RPMI8226 (cell line): ENCODE data around the gene CA4.

Experiments used
- DNase-seq: peaks from one replicate; pipeline ENCODE4 v3.0.0-alpha.2; 2015

The CA4 gene

DNA sequence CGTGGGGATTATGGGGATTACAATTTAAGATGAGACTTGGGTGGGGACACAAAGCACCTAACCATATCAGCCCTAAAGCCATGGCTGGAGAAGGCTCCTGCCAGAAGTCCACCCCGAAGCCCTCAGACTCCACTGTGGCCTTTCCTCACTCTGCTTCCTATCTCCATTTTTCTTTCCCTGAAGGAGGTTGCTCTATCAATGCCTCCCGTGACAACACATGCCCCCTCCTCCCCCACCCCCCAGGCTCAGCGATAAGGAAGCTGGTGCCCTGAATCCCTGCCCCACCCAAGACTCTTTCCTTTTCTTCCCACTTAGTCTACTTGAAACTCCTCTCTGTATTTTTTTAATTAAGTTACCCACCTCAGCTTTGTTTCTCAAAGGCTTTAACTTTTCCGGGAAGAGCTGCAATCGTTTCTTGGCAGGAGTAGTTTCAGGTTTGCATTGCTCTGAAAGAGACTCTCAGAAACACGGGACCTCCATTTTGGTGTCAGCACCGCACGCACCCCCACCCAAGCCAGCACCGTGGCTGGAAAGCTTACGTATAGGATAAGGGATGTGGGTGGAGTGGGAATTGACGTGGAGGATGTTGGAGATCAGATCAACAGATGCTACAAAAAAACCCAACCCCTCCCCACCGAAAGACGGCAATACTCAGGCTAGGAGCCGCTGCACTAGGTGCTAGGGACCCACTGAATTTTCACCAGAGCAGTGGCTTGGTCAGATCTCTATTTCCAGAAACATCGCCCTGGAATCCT is 15.2 kb upstream of the CA4 start:
- DNase-seq, result no peak

GRCh38 chr17:60135151-60135950 is 14.4 kb upstream of the CA4 start:
- peak; percentile 83 for DNase-seq

DNA sequence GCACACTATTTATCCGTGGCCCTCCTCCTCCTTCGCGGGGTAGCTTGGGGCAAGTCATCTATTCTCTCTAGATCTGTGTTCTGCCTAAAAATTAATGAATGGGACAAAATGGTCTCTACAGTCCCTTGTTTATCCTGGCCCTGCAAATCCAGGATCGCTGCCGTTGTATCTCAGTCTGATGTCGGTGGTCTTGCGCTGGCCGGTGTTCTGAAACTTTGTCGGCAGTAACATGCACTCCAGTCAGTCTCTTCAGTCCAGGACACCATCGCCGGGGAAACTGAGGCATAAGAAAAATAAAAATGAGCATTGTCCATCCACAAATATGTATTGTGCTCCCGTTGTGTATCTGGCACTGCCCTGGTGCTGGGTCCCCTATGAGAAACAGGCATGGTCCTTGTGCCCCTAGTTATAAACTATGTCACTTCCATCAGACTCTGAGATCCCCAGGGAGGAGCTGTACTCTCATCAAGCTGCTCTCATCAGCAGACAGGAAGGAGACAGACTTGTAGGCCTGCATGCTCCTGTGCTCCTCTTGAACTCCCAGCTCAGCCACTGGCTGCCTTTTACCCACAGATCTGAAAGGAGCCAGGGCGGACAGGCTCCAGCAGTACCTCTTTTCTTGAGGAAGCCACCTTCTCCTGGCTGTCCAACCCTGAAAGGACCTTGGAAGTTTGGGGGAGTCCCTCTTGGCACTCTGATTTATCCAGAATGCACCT is 13.7 kb upstream of the CA4 start:
- no peak for DNase-seq

DNA sequence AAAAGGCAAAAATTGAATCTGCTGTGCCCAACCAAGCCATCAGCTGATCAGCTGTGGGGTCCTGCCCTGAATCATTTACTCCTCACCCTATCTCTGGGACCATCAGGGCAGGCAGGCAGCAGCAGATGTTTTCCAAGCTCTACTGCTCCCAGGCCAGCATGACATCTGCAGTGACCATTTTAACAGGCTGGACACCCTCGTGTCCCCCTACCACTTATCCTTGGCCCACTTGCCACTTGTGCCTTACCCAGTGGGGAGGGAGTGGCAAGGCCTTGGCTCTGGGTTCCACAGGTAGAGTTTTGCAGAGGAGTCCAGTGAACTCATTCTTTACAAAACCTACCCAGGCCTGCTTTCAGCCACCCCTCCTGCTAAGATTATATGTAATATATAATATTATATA is 12.0 kb upstream of the CA4 start:
- DNase-seq, result no peak

DNA sequence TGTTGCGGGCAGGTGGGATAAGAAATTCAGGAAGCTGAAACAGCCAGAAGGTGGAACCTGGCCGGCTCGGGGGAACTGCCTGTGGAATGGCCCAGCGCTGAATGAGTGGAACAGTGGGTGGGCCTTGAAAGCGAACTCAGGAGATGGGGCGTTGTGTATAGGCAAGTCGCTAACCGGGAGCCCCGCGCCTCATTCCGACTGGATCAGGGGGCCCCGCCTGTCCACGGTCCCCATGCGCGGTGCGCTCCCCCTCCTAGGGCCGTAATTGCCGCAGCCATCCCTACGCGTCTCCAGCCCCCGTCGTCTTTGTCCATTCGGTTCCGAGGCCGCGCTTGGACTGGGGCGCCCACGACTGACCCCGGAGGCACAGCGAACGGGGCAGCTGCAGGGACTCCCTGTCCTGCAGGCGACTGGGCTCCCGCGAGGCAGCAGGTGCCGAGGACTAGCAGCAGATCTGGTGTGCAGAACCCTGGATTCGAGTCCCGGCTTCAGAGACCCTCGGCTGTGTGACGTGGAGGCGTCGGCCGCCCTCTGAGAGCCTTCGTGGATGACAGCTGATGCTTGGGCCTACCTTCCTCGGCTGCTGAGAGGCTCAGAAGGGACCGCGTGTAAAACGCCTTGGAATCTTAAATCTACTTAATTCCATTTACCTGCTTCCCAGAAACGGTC is 10.9 kb upstream of the CA4 start:
- DNase-seq, result no peak

DNA sequence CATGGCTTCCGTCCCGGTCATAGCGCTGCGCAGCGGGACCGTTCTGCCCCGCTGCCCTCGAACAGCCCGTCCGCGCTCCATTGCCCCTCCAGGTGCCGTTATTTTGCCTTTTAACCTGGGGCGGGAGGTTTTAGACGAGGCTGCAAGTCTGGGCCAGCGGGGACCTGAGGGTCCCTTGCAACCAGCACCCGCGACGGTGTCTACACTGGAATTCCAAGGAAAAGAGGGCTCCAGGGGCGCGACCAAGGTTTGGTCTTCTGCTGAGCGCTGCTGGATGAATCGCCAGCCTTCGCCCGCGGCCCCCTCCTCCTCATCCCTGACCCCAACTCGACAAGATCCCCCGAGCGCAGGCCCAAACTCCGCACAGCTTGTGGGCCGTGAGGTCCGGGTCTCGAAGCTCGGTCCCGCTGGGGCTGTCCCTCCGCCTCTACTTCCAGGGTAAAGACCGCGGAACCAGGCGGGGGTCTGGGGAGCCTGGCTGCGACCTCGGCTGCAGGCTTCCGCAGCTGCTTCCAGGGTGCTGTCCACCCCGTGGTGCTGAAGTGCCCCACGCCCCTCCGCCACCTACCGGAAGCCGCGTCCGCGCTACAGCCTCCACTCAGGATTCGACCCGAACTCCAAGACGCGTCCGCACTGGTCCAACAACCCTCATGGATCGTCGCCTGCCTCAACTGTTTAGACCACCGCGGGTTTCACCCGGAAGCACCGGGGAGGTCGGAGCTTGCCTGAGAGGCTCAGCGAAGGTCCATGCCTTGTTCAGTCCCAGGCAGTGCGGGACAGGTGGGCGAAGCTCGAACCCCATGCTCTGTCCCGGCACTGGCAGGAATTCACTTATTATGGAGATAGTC is 10.1 kb upstream of the CA4 start:
- peak; percentile 31 for DNase-seq

DNA sequence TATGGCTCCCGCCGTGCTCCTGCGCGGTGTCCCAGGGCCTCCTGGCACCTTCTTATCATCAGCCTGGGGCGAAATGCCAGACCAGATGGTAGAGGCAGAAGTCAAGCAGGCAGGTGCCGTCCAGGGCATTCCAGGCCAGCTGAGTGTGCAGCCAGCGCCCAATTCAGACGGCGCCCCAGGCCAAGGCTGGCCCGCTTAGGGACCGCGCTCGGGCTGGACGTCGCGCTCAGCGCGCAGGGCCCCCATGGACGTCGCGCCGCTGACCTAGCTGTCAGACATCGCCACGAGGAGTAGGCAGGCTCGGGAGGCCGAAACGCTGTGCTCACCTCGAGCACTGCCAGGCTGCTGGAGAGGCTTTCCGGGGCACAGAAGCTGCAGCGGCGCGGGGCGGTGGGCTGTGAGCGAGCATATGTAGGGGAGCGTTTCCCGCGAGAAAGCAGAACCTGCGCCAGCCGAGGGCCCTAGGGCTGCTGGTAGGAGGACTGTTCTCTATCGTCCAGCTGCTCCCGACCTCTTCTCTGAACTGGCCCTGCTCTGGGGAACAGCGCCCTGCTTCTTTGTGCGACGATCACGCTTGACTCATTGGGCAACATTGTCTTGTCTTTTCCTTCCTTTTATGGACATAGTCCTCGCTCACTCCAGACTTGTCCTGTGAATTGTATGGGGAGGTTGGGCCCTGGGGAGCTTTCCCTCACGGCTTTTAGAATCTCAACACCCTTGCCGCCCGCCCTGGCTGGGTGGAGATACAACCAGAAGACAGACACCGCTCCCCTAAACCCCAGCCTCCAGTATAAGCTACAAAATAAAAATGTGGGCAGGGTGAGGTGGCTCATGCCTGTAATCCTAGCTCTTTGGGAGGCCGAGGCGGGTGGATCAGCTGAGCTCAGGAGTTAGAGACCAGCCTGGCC is 8.4 kb upstream of the CA4 start:
- DNase-seq, result no peak

GRCh38 chr17:60142872-60143499 is 6.8 kb upstream of the CA4 start:
- peak; percentile 90 for DNase-seq

GRCh38 chr17:60145006-60145935 is 4.5 kb upstream of the CA4 start:
- DNase-seq, result no peak

DNA sequence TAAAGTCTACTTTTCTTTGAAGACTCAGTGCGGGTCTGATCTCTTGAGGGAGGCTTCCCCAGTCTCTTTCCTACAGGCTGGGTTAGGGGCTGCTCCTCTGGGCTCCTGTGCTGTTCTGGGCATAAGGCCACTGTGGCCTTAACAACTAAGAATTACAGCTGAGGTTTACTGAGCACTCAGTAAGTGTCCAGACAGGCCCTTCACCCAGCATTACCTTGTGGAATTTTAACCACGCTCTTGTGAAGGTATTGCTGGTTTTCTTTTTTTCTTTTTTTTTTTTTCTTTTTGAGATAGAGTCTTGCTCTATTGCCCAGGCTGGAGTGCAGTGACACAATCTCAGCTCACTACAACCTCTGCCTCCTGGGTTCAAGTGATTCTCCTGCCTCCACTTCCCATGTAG is 3.6 kb upstream of the CA4 start:
- DNase-seq, result no peak

DNA sequence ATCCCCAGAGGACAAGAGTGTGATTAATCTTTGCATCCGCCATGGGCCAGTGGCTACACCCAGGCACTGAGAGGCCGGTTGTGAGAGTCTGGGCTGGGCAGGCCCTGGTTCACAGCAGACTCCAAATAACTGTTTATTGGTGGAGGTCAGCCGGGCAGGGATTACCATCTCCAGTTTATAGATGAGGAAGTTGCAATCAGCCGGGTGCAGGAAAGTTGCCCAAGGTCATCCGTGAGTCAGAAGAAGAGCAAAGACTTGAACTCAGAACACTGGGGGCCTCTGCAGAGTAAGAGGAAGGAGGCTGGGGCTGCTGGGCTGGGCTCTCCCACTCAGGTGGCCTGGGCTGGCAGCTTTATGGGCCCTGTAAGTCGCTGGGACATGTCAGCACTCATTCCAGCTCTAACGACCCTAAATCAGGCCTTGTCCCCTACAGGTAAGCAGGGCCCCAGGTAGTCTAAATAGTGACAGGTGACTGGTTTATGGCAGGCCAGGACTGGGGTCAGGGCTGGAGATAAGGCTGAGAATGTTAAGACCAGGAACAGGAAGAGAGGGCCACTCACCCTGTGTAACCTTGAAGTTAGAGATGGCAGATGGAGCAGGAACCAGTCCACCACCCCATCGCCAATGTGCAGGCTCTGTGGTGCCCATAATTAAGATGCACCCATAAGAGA is 2.1 kb upstream of the CA4 start:
- DNase-seq, result no peak

DNA sequence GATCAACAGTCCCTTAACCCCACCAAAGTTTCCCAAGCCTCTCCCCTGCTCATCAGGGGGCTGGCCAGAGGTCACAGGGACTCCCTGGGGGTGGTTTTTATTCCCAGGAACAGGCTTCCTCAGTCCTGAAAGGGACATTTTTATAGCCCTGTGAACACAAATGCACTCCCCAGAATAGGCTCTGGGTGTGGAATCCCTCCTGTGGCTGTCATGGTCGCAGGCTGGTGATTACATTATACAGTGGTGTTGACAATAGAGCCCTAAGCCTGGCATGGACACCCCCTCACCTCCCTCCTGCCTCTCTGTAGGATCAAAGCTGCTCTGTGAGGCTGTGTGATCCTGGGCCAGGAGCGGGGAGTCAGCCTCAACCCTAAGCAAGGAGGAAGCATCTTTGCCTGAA is 1.4 kb upstream of the CA4 start:
- no peak for DNase-seq

DNA sequence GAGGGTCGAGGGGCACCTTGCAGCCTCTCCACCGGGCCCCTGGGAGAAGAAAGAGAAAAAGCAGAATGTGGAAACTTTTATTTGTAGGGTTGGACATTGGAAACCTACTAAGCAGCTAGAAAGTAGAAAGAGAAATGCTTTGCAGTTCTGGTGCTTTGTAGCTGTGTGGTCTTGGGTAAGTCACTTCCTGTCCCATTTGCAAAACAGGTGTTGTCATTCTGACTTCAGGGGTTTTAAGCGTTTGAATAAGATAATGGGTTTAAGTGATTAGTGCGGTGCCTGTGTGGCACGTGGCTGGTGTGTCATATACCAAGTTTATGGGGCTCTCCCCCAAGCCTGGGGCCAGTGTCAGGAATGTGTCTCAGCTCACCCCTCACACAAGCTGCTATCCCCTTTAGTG is 1.6 kb downstream of the CA4 start:
- DNase-seq, result peak; percentile 15

GRCh38 chr17:60153606-60154390 is 4.0 kb downstream of the CA4 start:
- no peak for DNase-seq

DNA sequence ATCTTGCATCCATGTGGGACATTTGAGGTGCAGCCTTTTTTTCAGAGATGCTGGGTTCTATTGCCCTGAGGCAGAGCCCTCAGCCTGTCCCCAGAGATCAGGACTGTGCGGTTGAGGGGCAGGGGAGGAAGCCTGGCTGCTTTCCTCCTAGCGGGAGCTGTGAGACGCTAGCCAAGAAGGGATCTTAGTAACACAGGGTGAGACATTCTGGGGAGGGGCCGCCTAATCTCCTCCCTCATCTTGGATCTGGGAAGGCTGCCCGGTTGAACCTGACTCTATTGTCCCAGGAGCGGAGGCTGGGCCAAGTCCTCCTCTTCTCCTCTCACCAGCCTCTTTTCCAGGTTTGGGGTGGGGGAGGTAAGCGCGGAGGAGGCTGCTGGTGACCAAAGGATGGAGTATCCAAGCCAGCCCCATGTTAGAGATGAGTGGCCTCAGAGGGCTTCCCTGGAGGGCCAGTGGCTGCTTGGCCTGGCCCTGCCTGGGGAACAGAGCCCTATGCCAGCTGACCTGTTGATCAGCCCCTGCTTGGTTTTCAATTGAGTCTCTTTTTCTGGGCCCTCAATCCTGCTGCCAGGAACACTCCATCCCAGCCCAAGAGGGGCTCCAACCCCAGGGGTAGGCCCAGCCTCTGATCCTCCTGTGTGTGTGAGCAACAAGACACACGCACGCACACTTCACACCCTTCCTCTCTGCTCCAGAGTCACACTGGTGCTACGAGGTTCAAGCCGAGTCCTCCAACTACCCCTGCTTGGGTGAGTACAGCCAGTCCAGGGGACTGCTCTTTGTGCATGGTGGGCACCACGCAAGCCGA is 5.0 kb downstream of the CA4 start:
- no peak for DNase-seq

GRCh38 chr17:60155427-60155814 is 5.6 kb downstream of the CA4 start:
- DNase-seq, result no peak

GRCh38 chr17:60155815-60156214 is 6.0 kb downstream of the CA4 start:
- DNase-seq, result no peak
